Measurements from ENCODE around the gene MSN. TPM values are rescaled to one million over a fixed set of nuclear protein-coding genes. Genes with fewer than 3 reads are reported as not detected.
"Not testable (repeated sequence)": the region's sequence is repeated elsewhere in the genome, so short reads cannot be mapped to it uniquely, and the experiment has no call there.

The MSN gene
- total and polyA plus RNA-seq, 2 experiments from 2014 or later, result 73.0 to 73.5 TPM

- Histone ChIP-seq H3K36me3 (replicated peaks; ENCODE audit: insufficient read depth, low read depth) (no peaks in the 10 kb centered on the region), H3K4me3 (no peak overlapping the region), H4K20me1 (ENCODE audit: insufficient read depth, poor library complexity, severe bottlenecking) (no peaks in the 10 kb centered on the region), H3K9me3 (ENCODE audit: low read depth) (no peaks in the 10 kb centered on the region), H3K4me2 (no peak overlapping the region), H3K79me2 (no peaks in the 10 kb centered on the region), H3K27ac (no peak overlapping the region), H3K4me1 (ENCODE audit: insufficient read depth) (no peaks in the 10 kb centered on the region), H2AFZ (no peak overlapping the region), H3K9me2 (replicated peaks; ENCODE audit: insufficient read depth) (no peaks in the 10 kb centered on the region), H3K27me3 (no peaks in the 10 kb centered on the region)
- TF ChIP-seq CTCF (IDR thresholded peaks at IDR 0.05; ENCODE audit: poor library complexity), result no peak
- TF ChIP-seq EZH2phosphoT487 (IDR thresholded peaks at IDR 0.05; ENCODE audit: low read depth, severe bottlenecking, unreplicated experiment), result no peak
- no peak for TF ChIP-seq EZH2 (IDR thresholded peaks at IDR 0.05; ENCODE audit: borderline replicate concordance)
- 39% methylated on average over 3 of the region's 3 CpGs for WGBS (ENCODE audit: low lambda C conversion rate, missing lambda C conversion rate)
- no peak for DNase-seq (ENCODE audit: low spot score)
Observed at GRCh38 chrX:65752294-65752693, 84.8 kb downstream of the MSN start.

GRCh38 chrX:65755786-65756185 is 88.3 kb downstream of the MSN start:
- Histone ChIP-seq H3K36me3 (replicated peaks; ENCODE audit: insufficient read depth, low read depth) (no peaks in the 10 kb centered on the region), H3K79me2 (no peaks in the 10 kb centered on the region), H3K27ac (no peak overlapping the region), H3K27me3 (no peaks in the 10 kb centered on the region), H3K9me3 (ENCODE audit: low read depth) (no peaks in the 10 kb centered on the region), H3K9me2 (replicated peaks; ENCODE audit: insufficient read depth) (no peaks in the 10 kb centered on the region), H3K4me2 (no peak overlapping the region), H4K20me1 (ENCODE audit: insufficient read depth, poor library complexity, severe bottlenecking) (no peaks in the 10 kb centered on the region), H3K4me1 (ENCODE audit: insufficient read depth) (no peaks in the 10 kb centered on the region), H2AFZ (no peak overlapping the region), H3K4me3 (no peak overlapping the region)
- no peak for TF ChIP-seq EZH2 (IDR thresholded peaks at IDR 0.05; ENCODE audit: borderline replicate concordance)
- TF ChIP-seq CTCF (IDR thresholded peaks at IDR 0.05; ENCODE audit: poor library complexity), result no peak
- no peak for TF ChIP-seq EZH2phosphoT487 (IDR thresholded peaks at IDR 0.05; ENCODE audit: low read depth, severe bottlenecking, unreplicated experiment)
- WGBS (ENCODE audit: low lambda C conversion rate, missing lambda C conversion rate), result 46% methylated on average over 3 of the region's 3 CpGs
- DNase-seq (ENCODE audit: low spot score), result no peak

- Histone ChIP-seq H3K36me3 (replicated peaks; ENCODE audit: insufficient read depth, low read depth) (no peaks in the 10 kb centered on the region), H3K9me2 (replicated peaks; ENCODE audit: insufficient read depth) (no peaks in the 10 kb centered on the region), H3K4me1 (ENCODE audit: insufficient read depth) (no peaks in the 10 kb centered on the region), H3K79me2 (no peaks in the 10 kb centered on the region), H2AFZ (no peak overlapping the region), H3K27ac (no peak overlapping the region), H3K27me3 (no peaks in the 10 kb centered on the region), H4K20me1 (ENCODE audit: insufficient read depth, poor library complexity, severe bottlenecking) (no peaks in the 10 kb centered on the region), H3K4me2 (no peak overlapping the region), H3K9me3 (ENCODE audit: low read depth) (no peaks in the 10 kb centered on the region), H3K4me3 (no peak overlapping the region)
- WGBS (ENCODE audit: low lambda C conversion rate, missing lambda C conversion rate), result 85% methylated on average over 3 of the region's 3 CpGs
- DNase-seq (ENCODE audit: low spot score), result no peak
- TF ChIP-seq EZH2 (IDR thresholded peaks at IDR 0.05; ENCODE audit: borderline replicate concordance) (no peak), CTCF (IDR thresholded peaks at IDR 0.05; ENCODE audit: poor library complexity) (no peak), EZH2phosphoT487 (IDR thresholded peaks at IDR 0.05; ENCODE audit: low read depth, severe bottlenecking, unreplicated experiment) (no peak)
Observed at GRCh38 chrX:65757943-65758342, 90.5 kb downstream of the MSN start.

GRCh38 chrX:65758505-65758904 is 91.1 kb downstream of the MSN start:
- Histone ChIP-seq H3K4me2 (no peak overlapping the region), H3K9me3 (ENCODE audit: low read depth) (no peaks in the 10 kb centered on the region), H3K4me3 (no peak overlapping the region), H3K27me3 (no peaks in the 10 kb centered on the region), H3K9me2 (replicated peaks; ENCODE audit: insufficient read depth) (no peaks in the 10 kb centered on the region), H4K20me1 (ENCODE audit: insufficient read depth, poor library complexity, severe bottlenecking) (no peaks in the 10 kb centered on the region), H3K36me3 (replicated peaks; ENCODE audit: insufficient read depth, low read depth) (no peaks in the 10 kb centered on the region), H3K27ac (no peak overlapping the region), H3K79me2 (no peaks in the 10 kb centered on the region), H3K4me1 (ENCODE audit: insufficient read depth) (no peaks in the 10 kb centered on the region), H2AFZ (no peak overlapping the region)
- TF ChIP-seq EZH2phosphoT487 (IDR thresholded peaks at IDR 0.05; ENCODE audit: low read depth, severe bottlenecking, unreplicated experiment) (no peak), EZH2 (IDR thresholded peaks at IDR 0.05; ENCODE audit: borderline replicate concordance) (no peak)
- DNase-seq (ENCODE audit: low spot score), result no peak
- 95% methylated on average over 1 of the region's 1 CpG for WGBS (ENCODE audit: low lambda C conversion rate, missing lambda C conversion rate)

- H2AFZ ChIP-seq; H4K20me1 ChIP-seq (ENCODE audit: insufficient read depth, poor library complexity, severe bottlenecking); DNase-seq (ENCODE audit: low spot score); H3K9me3 ChIP-seq (ENCODE audit: low read depth); H3K4me2 ChIP-seq; H3K9me2 ChIP-seq (replicated peaks; ENCODE audit: insufficient read depth); H3K36me3 ChIP-seq (replicated peaks; ENCODE audit: insufficient read depth, low read depth); H3K4me3 ChIP-seq; H3K27me3 ChIP-seq; H3K79me2 ChIP-seq; H3K4me1 ChIP-seq (ENCODE audit: insufficient read depth); H3K27ac ChIP-seq: not testable (repeated sequence)
- 80% methylated on average over 1 of the region's 1 CpG for WGBS (ENCODE audit: low lambda C conversion rate, missing lambda C conversion rate)
Observed at GRCh38 chrX:65759525-65759924, 92.1 kb downstream of the MSN start.
